Adrenal gland (tissue), 12 donors: ENCODE results near the gene SAMD4A. TPM values are rescaled to one million over a fixed set of nuclear protein-coding genes. Genes with fewer than 3 reads are reported as not detected.

Source experiments
- DNase-seq, 7 donors: peaks; one replicate each; pipeline ENCODE4 v3.0.0-alpha.2; 2019 to 2020
- H3K27ac ChIP-seq, 5 donors: fragments of 200-600 bp; sonication (generic) in 4 of 5; 1 replicate in 3 of 5; 2 replicates in 2 of 5; pipeline versions ENCODE4 v1.5.1 to v1.8.0; 2016 to 2020; ENCODE audit warnings: mild to moderate bottlenecking in 1 of 5
- H3K27me3 ChIP-seq: fragments of 200-600 bp; 2 replicates; pipeline ENCODE4 v1.8.0; 2021
- H3K36me3 ChIP-seq, 2 donors: fragments of 200-600 bp; replicated peaks in 1 of 2; 1 replicate in 1 of 2; 2 replicates in 1 of 2; pipeline versions ENCODE4 v1.5.1 to v1.8.0; 2018 to 2022
- H3K4me1 ChIP-seq, 2 donors: fragments of 200-600 bp; replicated peaks in 1 of 2; 1 replicate in 1 of 2; 2 replicates in 1 of 2; pipeline versions ENCODE4 v1.5.1 to v1.8.0; 2018 to 2021
- H3K4me3 ChIP-seq, 4 donors: fragments of 200-600 bp; sonication (generic) in 3 of 4; one replicate each; pipeline ENCODE4 v1.5.1; 2016 to 2018
- H3K9me3 ChIP-seq, 3 donors: fragments of 200-600 bp; sonication (generic) in 1 of 3; replicated peaks in 1 of 3; 1 replicate in 2 of 3; 2 replicates in 1 of 3; pipeline versions ENCODE4 v1.5.1 to v1.8.0; 2016 to 2021
- POLR2A ChIP-seq, 2 donors: fragments of 450-650 bp; IDR thresholded peaks; one replicate each; pipeline ENCODE4 v1.6.1; 2017; ENCODE audit warnings: antibody characterized with exemption in 2 of 2, mild to moderate bottlenecking in 2 of 2, moderate library complexity in 1 of 2
- WGBS, 4 donors: extraction: QIAGEN DNeasy Blood & Tissue Kit in 2 of 4; methylation state at CpG; one replicate each; pipeline versions ENCODE4 v1.1.5 to v1.1.7; 2013 to 2017; 5-methylcytosine and 5-hydroxymethylcytosine counted together
- intact Hi-C, 2 donors: fragments of 100-400 bp; cut with DNase I; formaldehyde crosslinking; loops; one replicate each; pipeline versions ENCODE4 v1.14.1 to v1.15.0; 2022 to 2023
- polyA plus RNA-seq, 3 donors: library from polyadenylated mRNA; stranded (reverse); fragments of 200-250 nt in 2 of 3; fragments of 350-450 nt in 1 of 3; fragmentation: Illumina TruSeq in 1 of 3; extraction: RNeasy Lipid Tissue Mini Kit (QIAGEN cat#74804) in 1 of 3; gene quantifications; one replicate each; pipeline ENCODE4 v1.2.3, GENCODE V29; 2013 to 2014
- total RNA-seq, 9 donors: library from RNA; depleted of rRNA in 4 of 9; stranded (reverse); fragments of >200 nt in 4 of 9; fragments of 120-200 nt in 1 of 9; fragmentation: NEBNext Ultra II Directional in 1 of 9; extraction: Animal tissue kit (Norgen Biotek cat#: 25700) in 1 of 9; gene quantifications; one replicate each; pipeline versions ENCODE4 v1.1.0 to v1.2.4, GENCODE V29; 2013 to 2023
- TF ChIP-seq, protein P1 (sequence below), 6 experiments: fragments of 450-650 bp in 4 of 6; fragments of 200-600 bp in 2 of 6; sonication (generic) in 1 of 6; IDR thresholded peaks; 1 replicate in 5 of 6; 2 replicates in 1 of 6; pipeline versions ENCODE4 v1.5.1 to v1.8.0; 2016 to 2021; ENCODE audit warnings: antibody characterized with exemption in 6 of 6, mild to moderate bottlenecking in 2 of 6, moderate library complexity in 1 of 6
- donor health status: healthy with polysubstance abuse.
- donor health status: Bipolar disorder and iron deficiency.
- donor health status: DM: yes; HTN: yes; CAD: no.
- donor health status: DM: no; HTN: no; CAD: no.
- donor health status: DM: no; HTN: no; CAD: no.
- donor health status: DM: yes; HTN: yes; CAD: no.

Gene SAMD4A
- total and polyA plus RNA-seq, 12 donors: 2.2 to 13.2 (median 8.3) TPM

- Histone ChIP-seq H3K9me3 (no peaks in the 10 kb centered on the region), H3K4me1 (peaks cover 0 to 2% of the 10 kb centered on the region in 2 donors), H3K4me3 (no peak overlapping the region), H3K27ac (no peak overlapping the region), H3K36me3 (peaks cover 0 to 4% of the 10 kb centered on the region in 2 donors), H3K27me3 (no peaks in the 10 kb centered on the region)
- no peak for DNase-seq
- 83 to 92% (median 89%) methylated on average over 2 of the region's 2 CpGs for WGBS, 4 donors
- intact Hi-C loops: no loop called here
- TF ChIP-seq, protein P1, sequence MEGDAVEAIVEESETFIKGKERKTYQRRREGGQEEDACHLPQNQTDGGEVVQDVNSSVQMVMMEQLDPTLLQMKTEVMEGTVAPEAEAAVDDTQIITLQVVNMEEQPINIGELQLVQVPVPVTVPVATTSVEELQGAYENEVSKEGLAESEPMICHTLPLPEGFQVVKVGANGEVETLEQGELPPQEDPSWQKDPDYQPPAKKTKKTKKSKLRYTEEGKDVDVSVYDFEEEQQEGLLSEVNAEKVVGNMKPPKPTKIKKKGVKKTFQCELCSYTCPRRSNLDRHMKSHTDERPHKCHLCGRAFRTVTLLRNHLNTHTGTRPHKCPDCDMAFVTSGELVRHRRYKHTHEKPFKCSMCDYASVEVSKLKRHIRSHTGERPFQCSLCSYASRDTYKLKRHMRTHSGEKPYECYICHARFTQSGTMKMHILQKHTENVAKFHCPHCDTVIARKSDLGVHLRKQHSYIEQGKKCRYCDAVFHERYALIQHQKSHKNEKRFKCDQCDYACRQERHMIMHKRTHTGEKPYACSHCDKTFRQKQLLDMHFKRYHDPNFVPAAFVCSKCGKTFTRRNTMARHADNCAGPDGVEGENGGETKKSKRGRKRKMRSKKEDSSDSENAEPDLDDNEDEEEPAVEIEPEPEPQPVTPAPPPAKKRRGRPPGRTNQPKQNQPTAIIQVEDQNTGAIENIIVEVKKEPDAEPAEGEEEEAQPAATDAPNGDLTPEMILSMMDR (IDR thresholded peaks at IDR 0.05): no peak
- no peak for TF ChIP-seq POLR2A (IDR thresholded peaks at IDR 0.05)
Measured at GRCh38 chr14:54706769-54707168, 139.8 kb downstream of the SAMD4A start.

DNA sequence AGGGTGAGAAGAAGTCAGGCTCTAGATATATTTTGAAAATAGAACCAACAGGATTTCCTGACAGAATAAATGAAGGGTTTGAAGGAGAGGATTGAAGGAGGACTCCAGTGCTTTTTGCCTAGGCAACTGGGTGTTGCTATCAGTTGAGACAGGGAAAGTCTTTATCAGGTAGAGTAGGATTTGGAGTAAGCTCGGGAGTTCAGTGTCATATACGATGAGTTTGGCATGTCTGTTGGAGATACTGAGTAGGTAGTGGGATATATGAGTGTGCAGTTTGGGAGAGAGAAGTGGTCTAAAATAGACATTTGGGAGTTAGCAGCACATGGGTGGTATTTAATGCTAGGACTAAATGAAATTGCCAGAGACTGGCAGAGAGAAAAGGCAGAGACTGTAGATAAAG, 141.2 kb downstream of the SAMD4A start:
- H3K4me1 ChIP-seq: peaks cover 0 to 14% of the 10 kb centered on the region in 2 donors
- H3K27ac ChIP-seq: no peak overlapping the region
- H3K36me3 ChIP-seq: no peaks in the 10 kb centered on the region
- no peak overlapping the region for H3K4me3 ChIP-seq
- DNase-seq: no peak
- H3K27me3 ChIP-seq: no peaks in the 10 kb centered on the region
- WGBS, 4 donors: 88 to 98% (median 92%) methylated on average over 2 of the region's 2 CpGs
- intact Hi-C loops: no loop called here
- H3K9me3 ChIP-seq: no peaks in the 10 kb centered on the region
- TF ChIP-seq, protein P1 (IDR thresholded peaks at IDR 0.05): no peak
- no peak for TF ChIP-seq POLR2A (IDR thresholded peaks at IDR 0.05)

DNA sequence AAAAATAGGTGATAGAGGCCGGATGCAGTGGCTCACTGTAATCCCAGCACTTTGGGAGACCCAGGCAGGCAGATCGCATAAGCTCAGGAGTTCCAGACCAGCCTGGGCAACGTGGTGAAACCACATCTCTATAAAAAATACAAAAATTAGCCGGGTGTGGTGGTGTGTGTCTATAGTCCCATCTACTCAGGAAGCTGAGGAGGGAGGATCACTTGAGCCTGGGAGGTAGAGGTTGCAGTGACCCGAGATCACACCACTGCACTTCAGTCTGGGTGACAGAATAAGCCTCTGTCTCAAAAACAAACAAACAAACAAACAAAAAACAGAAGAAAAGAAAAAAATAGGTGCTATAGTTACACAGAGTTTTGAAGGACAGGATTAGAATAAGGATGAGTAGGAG, 142.1 kb downstream of the SAMD4A start:
- Histone ChIP-seq H3K9me3 (no peaks in the 10 kb centered on the region), H3K4me1 (peaks cover 0 to 14% of the 10 kb centered on the region in 2 donors), H3K36me3 (no peaks in the 10 kb centered on the region), H3K27ac (no peak overlapping the region), H3K27me3 (no peaks in the 10 kb centered on the region), H3K4me3 (no peak overlapping the region)
- no peak for DNase-seq
- 86 to 95% (median 92%) methylated on average over 5 of the region's 5 CpGs for WGBS, 4 donors
- intact Hi-C loops: no loop called here
- TF ChIP-seq, protein P1 (IDR thresholded peaks at IDR 0.05): no peak
- no peak for TF ChIP-seq POLR2A (IDR thresholded peaks at IDR 0.05)

GRCh38 chr14:54709444-54709843, 142.5 kb downstream of the SAMD4A start:
- Histone ChIP-seq H3K27me3 (no peaks in the 10 kb centered on the region), H3K9me3 (no peaks in the 10 kb centered on the region), H3K4me3 (no peak overlapping the region), H3K36me3 (no peaks in the 10 kb centered on the region), H3K4me1 (peaks cover 0 to 14% of the 10 kb centered on the region in 2 donors), H3K27ac (no peak overlapping the region)
- TF ChIP-seq, protein P1 (IDR thresholded peaks at IDR 0.05): no peak
- TF ChIP-seq POLR2A (IDR thresholded peaks at IDR 0.05): no peak
- DNase-seq: no peak
- WGBS, 4 donors: 61 to 77% (median 65%) methylated on average over 2 of the region's 2 CpGs
- intact Hi-C loops: no loop called here
